K562 (cell line): ENCODE results near the gene MAN2B1. TPM values are rescaled to one million over a fixed set of nuclear protein-coding genes. Genes with fewer than 3 reads are reported as not detected.

Source experiments
- ATF7 ChIP-seq: fragments of 450-650 bp; IDR thresholded peaks from 2 replicates; pipeline ENCODE4 v1.7.1; 2014; ENCODE audit warnings: mild to moderate bottlenecking, moderate library complexity
- BHLHE40 ChIP-seq: IDR thresholded peaks from 2 replicates; pipeline ENCODE4 v1.6.1; 2011; ENCODE audit warnings: low read length, improper control_type of control experiment
- CBFB ChIP-seq: sonication (generic); formaldehyde crosslinking; IDR thresholded peaks from 2 replicates; pipeline ENCODE4 v1.4.0; 2020; ENCODE audit warnings: mild to moderate bottlenecking, missing genetic modification reagents
- CEBPG ChIP-seq, 3 experiments: fragments of 200-800 bp in 1 of 3; sonication (Bioruptor generic) in 1 of 3; sonication (generic) in 1 of 3; formaldehyde crosslinking in 1 of 3; IDR thresholded peaks in 2 of 3; conservative IDR thresholded peaks in 1 of 3; 2 replicates each; pipeline versions ENCODE4 v1.6.1 to v1.8.0; 2016 to 2022; ENCODE audit warnings: missing compliant biosample characterization in 2 of 3, missing genetic modification characterization in 2 of 3, mild to moderate bottlenecking in 1 of 3, missing genetic modification reagents in 1 of 3
- FIP1L1 ChIP-seq: fragments of 200-400 bp; formaldehyde crosslinking; IDR thresholded peaks from 2 replicates; pipeline ENCODE4 v1.6.1; 2018; ENCODE audit warnings: mild to moderate bottlenecking, low read depth, low read length; ENCODE audit not compliant: poor library complexity, severe bottlenecking
- FOXA3 ChIP-seq, 2 experiments: fragments of 450-650 bp in 1 of 2; sonication (generic) in 1 of 2; formaldehyde crosslinking; IDR thresholded peaks in 1 of 2; conservative IDR thresholded peaks in 1 of 2; 2 replicates each; pipeline versions ENCODE4 v1.4.0 to v1.8.0; 2020 to 2022; ENCODE audit warnings: mild to moderate bottlenecking in 2 of 2, missing genetic modification reagents in 1 of 2
- FOXP1 ChIP-seq: sonication (generic); formaldehyde crosslinking; IDR thresholded peaks from 2 replicates; pipeline ENCODE4 v1.8.0; 2022; ENCODE audit warnings: mild to moderate bottlenecking, missing genetic modification reagents
- HDAC2 ChIP-seq: fragments of 450-650 bp; IDR thresholded peaks from 2 replicates; pipeline ENCODE4 v1.6.1; 2016; ENCODE audit warnings: mild to moderate bottlenecking
- HNRNPH1 ChIP-seq: fragments of 200-400 bp; formaldehyde crosslinking; optimal IDR thresholded peaks from 2 replicates; pipeline ENCODE3; 2017; ENCODE audit warnings: low read depth, mild to moderate bottlenecking, low read length, moderate library complexity
- NFE2L1 ChIP-seq: fragments of 450-650 bp; IDR thresholded peaks from 2 replicates; pipeline ENCODE4 v1.6.1; 2016; ENCODE audit warnings: missing genetic modification characterization, low read depth, mild to moderate bottlenecking, missing compliant biosample characterization, moderate library complexity, borderline replicate concordance
- RBFOX2 ChIP-seq: fragments of 200-400 bp; formaldehyde crosslinking; IDR thresholded peaks from 2 replicates; pipeline ENCODE4 v1.6.1; 2017; ENCODE audit warnings: low read depth, mild to moderate bottlenecking, low read length, moderate library complexity
- RBM25 ChIP-seq: fragments of 200-400 bp; formaldehyde crosslinking; IDR thresholded peaks from 2 replicates; pipeline ENCODE4 v1.6.1; 2018; ENCODE audit warnings: low read length, low read depth, moderate library complexity; ENCODE audit not compliant: severe bottlenecking
- SNRNP70 ChIP-seq: fragments of 200-400 bp; formaldehyde crosslinking; optimal IDR thresholded peaks from 2 replicates; pipeline ENCODE3; 2017; ENCODE audit warnings: low read depth, low read length
- polyA plus RNA-seq, 8 experiments: library from polyadenylated mRNA; depleted of rRNA in 4 of 8; stranded (reverse) in 5 of 8; unstranded in 3 of 8; fragments of >200 nt; fragmentation: Nextera tagmentation in 2 of 8; fragmentation: Illumina TruSeq in 1 of 8; extraction: Ambion mirVana in 2 of 8; extraction: Trizol in 1 of 8; gene quantifications; 2 replicates each; pipeline versions ENCODE4 v1.2.1 to v1.2.3, GENCODE V29; 2011 to 2014; ENCODE audit warnings: inconsistent platforms in 1 of 8, missing spikeins in 1 of 8
- total RNA-seq, 7 experiments: library from RNA; depleted of rRNA in 6 of 7; stranded (reverse); fragments of >200 nt in 6 of 7; fragmentation: Illumina TruSeq in 2 of 7; extraction: Trizol in 2 of 7; gene quantifications; 2 replicates each; pipeline versions ENCODE4 v1.2.1 to v1.2.3, GENCODE V29; 2011 to 2021; ENCODE audit warnings: low replicate concordance in 1 of 7
- TF ChIP-seq, protein P1 (sequence below), 2 experiments: IDR thresholded peaks; 2 replicates each; pipeline ENCODE4 v1.6.1; 2011; ENCODE audit warnings: borderline replicate concordance in 1 of 2, control low read depth in 1 of 2, low read depth in 1 of 2, low read length in 1 of 2, mild to moderate bottlenecking in 1 of 2, mixed read lengths in 1 of 2, moderate library complexity in 1 of 2; ENCODE audit not compliant: insufficient read depth in 1 of 2, insufficient read length in 1 of 2, poor library complexity in 1 of 2, severe bottlenecking in 1 of 2; ENCODE audit errors: extremely low read depth in 1 of 2
- TF ChIP-seq, protein P2 (sequence below): fragments of 450-650 bp; IDR thresholded peaks from 2 replicates; pipeline ENCODE4 v1.6.1; 2016; ENCODE audit warnings: antibody characterized with exemption
- TF ChIP-seq, protein P3 (sequence below), 2 experiments: IDR thresholded peaks; 2 replicates each; pipeline ENCODE4 v1.6.1; 2012; ENCODE audit warnings: improper control_type of control experiment in 2 of 2, low read depth in 2 of 2, low read length in 2 of 2, borderline replicate concordance in 1 of 2
- TF ChIP-seq, protein P4 (sequence below): sonication (generic); formaldehyde crosslinking; IDR thresholded peaks from 2 replicates; pipeline ENCODE4 v1.8.1; 2023; ENCODE audit warnings: mild to moderate bottlenecking, missing genetic modification reagents

The MAN2B1 gene
- total and polyA plus RNA-seq, 9 of the 15 experiments (the other 6 are each of a cell fraction or from before 2014, with no cell fraction given), result 0.59 to 33.8 (median 11.4) TPM

DNA sequence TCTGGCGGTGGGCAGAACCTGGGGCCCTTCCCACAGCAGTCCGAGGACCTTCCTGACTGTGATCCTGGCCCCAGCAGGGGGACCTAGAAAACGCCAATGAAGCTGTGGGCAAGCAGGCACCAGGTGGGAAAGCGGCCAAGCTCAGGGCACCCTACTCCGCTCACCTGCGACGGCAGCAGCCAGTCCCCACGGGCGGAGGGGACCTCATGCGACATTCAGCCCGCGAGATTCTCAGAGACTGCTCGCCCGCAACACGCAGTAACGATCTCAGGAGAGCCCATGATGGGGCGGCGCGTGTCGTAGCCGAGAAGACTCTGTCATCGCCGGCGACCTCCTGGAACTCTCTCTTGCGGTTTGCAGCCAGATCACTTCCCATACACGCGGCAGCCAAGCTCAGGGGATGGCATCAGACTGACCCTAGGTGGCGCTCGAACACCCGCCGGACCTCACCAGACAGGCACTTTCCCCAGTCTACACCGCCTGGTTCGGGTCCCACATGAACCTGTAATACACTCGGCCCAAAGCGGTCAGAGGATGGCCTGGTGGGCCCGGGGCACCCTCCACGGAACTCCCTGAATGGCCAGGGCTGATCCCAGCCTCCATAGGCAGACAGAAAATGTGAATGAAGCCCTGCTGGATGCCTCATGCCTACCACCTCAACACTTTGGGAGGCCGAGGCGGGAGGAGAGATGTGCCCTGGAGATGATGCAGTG is 26.5 kb downstream of the MAN2B1 start (continued):
- 0 out of 2 replicates have a peak, but pooled peaks have one; percentile 23 for TF ChIP-seq HDAC2
- TF ChIP-seq SNRNP70, result no peak
- peak; percentile 64 for TF ChIP-seq RBFOX2
- TF ChIP-seq FOXA3 (CRISPR knock-in tag; conservative IDR thresholded peaks at IDR 0.05 in 1 of 2, IDR thresholded peaks at IDR 0.05 in 1 of 2), result 0 out of 4 replicates have a peak, but pooled peaks of 1 of the 2 experiments have one; percentile 57
- no peak for TF ChIP-seq NFE2L1
- TF ChIP-seq, protein P1, sequence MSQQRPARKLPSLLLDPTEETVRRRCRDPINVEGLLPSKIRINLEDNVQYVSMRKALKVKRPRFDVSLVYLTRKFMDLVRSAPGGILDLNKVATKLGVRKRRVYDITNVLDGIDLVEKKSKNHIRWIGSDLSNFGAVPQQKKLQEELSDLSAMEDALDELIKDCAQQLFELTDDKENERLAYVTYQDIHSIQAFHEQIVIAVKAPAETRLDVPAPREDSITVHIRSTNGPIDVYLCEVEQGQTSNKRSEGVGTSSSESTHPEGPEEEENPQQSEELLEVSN (IDR thresholded peaks at IDR 0.05; ENCODE audit: borderline replicate concordance in 1 of 2, extremely low read depth in 1 of 2, insufficient read depth in 1 of 2, insufficient read length in 1 of 2, low read depth in 1 of 2, low read length in 1 of 2, poor library complexity in 1 of 2, severe bottlenecking in 1 of 2), result peak; percentile 66 to 78
- peak; percentile 89; the same call in 1 of the 2 replicates for TF ChIP-seq FOXP1
- TF ChIP-seq, protein P2, sequence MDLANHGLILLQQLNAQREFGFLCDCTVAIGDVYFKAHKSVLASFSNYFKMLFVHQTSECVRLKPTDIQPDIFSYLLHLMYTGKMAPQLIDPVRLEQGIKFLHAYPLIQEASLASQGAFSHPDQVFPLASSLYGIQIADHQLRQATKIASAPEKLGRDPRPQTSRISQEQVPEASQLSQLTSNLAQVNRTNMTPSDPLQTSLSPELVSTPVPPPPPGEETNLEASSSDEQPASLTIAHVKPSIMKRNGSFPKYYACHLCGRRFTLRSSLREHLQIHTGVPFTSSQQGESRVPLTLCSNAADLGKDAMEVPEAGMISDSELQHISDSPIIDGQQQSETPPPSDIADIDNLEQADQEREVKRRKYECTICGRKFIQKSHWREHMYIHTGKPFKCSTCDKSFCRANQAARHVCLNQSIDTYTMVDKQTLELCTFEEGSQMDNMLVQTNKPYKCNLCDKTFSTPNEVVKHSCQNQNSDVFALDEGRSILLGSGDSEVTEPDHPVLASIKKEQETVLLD, result peak; percentile 44; the same call in 1 of the 2 replicates
- no peak for TF ChIP-seq RBM25
- peak; percentile 39 for TF ChIP-seq FIP1L1
- TF ChIP-seq, protein P3, sequence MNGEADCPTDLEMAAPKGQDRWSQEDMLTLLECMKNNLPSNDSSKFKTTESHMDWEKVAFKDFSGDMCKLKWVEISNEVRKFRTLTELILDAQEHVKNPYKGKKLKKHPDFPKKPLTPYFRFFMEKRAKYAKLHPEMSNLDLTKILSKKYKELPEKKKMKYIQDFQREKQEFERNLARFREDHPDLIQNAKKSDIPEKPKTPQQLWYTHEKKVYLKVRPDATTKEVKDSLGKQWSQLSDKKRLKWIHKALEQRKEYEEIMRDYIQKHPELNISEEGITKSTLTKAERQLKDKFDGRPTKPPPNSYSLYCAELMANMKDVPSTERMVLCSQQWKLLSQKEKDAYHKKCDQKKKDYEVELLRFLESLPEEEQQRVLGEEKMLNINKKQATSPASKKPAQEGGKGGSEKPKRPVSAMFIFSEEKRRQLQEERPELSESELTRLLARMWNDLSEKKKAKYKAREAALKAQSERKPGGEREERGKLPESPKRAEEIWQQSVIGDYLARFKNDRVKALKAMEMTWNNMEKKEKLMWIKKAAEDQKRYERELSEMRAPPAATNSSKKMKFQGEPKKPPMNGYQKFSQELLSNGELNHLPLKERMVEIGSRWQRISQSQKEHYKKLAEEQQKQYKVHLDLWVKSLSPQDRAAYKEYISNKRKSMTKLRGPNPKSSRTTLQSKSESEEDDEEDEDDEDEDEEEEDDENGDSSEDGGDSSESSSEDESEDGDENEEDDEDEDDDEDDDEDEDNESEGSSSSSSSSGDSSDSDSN (IDR thresholded peaks at IDR 0.05; ENCODE audit: borderline replicate concordance in 1 of 2, low read depth in 2 of 2, low read length in 2 of 2), result peak; percentile 100
- TF ChIP-seq ATF7, result peak; percentile 19; the same call in 1 of the 2 replicates
- peak; percentile 34 for TF ChIP-seq CEBPG (CRISPR knock-in tag; IDR thresholded peaks at IDR 0.05)
- no peak for TF ChIP-seq CEBPG (tag; conservative IDR thresholded peaks at IDR 0.05 in 1 of 2, IDR thresholded peaks at IDR 0.05 in 1 of 2)
- no peak for TF ChIP-seq BHLHE40
- TF ChIP-seq, protein P4, sequence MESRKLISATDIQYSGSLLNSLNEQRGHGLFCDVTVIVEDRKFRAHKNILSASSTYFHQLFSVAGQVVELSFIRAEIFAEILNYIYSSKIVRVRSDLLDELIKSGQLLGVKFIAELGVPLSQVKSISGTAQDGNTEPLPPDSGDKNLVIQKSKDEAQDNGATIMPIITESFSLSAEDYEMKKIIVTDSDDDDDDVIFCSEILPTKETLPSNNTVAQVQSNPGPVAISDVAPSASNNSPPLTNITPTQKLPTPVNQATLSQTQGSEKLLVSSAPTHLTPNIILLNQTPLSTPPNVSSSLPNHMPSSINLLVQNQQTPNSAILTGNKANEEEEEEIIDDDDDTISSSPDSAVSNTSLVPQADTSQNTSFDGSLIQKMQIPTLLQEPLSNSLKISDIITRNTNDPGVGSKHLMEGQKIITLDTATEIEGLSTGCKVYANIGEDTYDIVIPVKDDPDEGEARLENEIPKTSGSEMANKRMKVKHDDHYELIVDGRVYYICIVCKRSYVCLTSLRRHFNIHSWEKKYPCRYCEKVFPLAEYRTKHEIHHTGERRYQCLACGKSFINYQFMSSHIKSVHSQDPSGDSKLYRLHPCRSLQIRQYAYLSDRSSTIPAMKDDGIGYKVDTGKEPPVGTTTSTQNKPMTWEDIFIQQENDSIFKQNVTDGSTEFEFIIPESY (CRISPR knock-in tag), result peak; percentile 97
- TF ChIP-seq CBFB (CRISPR knock-in tag), result peak; percentile 82; the same call in 1 of the 2 replicates
- no peak for TF ChIP-seq HNRNPH1
